Measurements from ENCODE around the gene USP13. TPM values are rescaled to one million over a fixed set of nuclear protein-coding genes. Genes with fewer than 3 reads are reported as not detected.

The USP13 gene
- total and polyA plus RNA-seq, 2 donors (not counting 3 experiments of a cell fraction or from before 2014, with no cell fraction given), result 5.8 to 24.0 TPM

DNA sequence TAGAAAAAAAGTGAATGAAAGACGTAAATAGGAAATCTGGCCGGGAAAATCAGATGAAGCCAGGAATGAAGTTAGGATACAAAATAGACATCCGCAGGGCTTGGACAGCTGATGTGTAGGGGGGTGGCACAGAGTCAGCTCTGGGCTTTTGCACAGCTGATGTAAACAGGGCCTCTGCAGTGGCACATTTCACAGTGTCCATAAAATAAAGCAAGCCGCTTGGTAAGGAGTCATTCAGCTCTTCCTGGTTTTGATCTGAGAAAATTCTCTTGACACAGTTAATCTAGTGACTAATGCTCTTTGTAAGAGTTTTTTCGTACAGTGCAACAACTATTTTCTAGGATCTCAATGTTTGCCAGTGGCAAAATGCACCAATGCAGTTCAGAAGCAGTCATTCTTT lies 153.3 kb downstream of the USP13 start:
- H3K36me3 ChIP-seq (ENCODE audit: control insufficient read depth in 2 of 2, extremely low read depth in 1 of 2, insufficient read depth in 2 of 2, low read length in 2 of 2), result no peaks in the 10 kb centered on the region
- no peak overlapping the region for H3K4me2 ChIP-seq (ENCODE audit: insufficient read depth, low read length)
- H3K9me3 ChIP-seq (replicated peaks; ENCODE audit: control insufficient read depth, insufficient read depth, low read length), result no peaks in the 10 kb centered on the region
- no peak overlapping the region for H3K27ac ChIP-seq (ENCODE audit: insufficient read depth, low read depth, low read length)
- no peaks in the 10 kb centered on the region for H3K9me1 ChIP-seq (replicated peaks; ENCODE audit: control insufficient read depth, extremely low read depth, insufficient read depth, low read length)
- no peak overlapping the region for H3K9ac ChIP-seq (replicated peaks; ENCODE audit: extremely low read depth, insufficient read depth, low read length)
- H3K79me2 ChIP-seq (ENCODE audit: control insufficient read depth, insufficient read depth, low read length), result no peaks in the 10 kb centered on the region
- H3K4me3 ChIP-seq (replicated peaks in 1 of 3; ENCODE audit: insufficient read depth in 1 of 3, low read depth in 1 of 3, low read length in 3 of 3), result no peak overlapping the region
- no TSS peak for BruUV-seq (replicated peaks)
- FAIRE-seq (peak; percentile 52), DNase-seq (ENCODE audit: low read depth, low spot score) (no peak)
- POLR2A ChIA-PET, result no interaction called here
- H2AFZ ChIP-seq (ENCODE audit: low read depth, low read length), result no peak overlapping the region
- H3K4me1 ChIP-seq (ENCODE audit: control insufficient read depth, extremely low read depth, insufficient read depth, low read length), result no peaks in the 10 kb centered on the region
- CTCF ChIA-PET, result interaction anchor here (0.9 to 1.2 kb wide), 2 partner anchors 13 to 23 kb away, joined by 3 to 4 read pairs; no protein-coding TSS in a partner anchor
- intact Hi-C loops (cut with micrococcal nuclease) (no loop called here), dilution Hi-C loops (cut with MboI; ENCODE audit: extremely low pct_ligation_motif_present, low sequenced_read_pairs) (no loop called here)
- no peaks in the 10 kb centered on the region for H4K20me1 ChIP-seq (replicated peaks; ENCODE audit: control insufficient read depth, extremely low read depth, insufficient read depth, low read length)
- no peaks in the 10 kb centered on the region for H3K27me3 ChIP-seq (ENCODE audit: control insufficient read depth in 2 of 2, insufficient read depth in 2 of 2, low read length in 2 of 2)
- TF ChIP-seq FOS (IDR thresholded peaks at IDR 0.05; ENCODE audit: borderline replicate concordance, insufficient read depth, low read length) (no peak), EZH2 (IDR thresholded peaks at IDR 0.05; ENCODE audit: borderline replicate concordance, low read depth, low read length, severe bottlenecking) (no peak), POLR2AphosphoS5 (IDR thresholded peaks at IDR 0.05; ENCODE audit: insufficient read depth, low read depth, low read length) (no peak), POLR2A (IDR thresholded peaks at IDR 0.05; ENCODE audit: low read depth, low read length) (no peak), MYC (IDR thresholded peaks at IDR 0.05; ENCODE audit: low read depth, low read length) (no peak), GATA2 (IDR thresholded peaks at IDR 0.05; ENCODE audit: insufficient read depth, insufficient read length, low read depth, low read length) (no peak), JUN (IDR thresholded peaks at IDR 0.05; ENCODE audit: borderline replicate concordance, insufficient read depth, insufficient read length, low read depth) (no peak)
- TF ChIP-seq, protein P1, sequence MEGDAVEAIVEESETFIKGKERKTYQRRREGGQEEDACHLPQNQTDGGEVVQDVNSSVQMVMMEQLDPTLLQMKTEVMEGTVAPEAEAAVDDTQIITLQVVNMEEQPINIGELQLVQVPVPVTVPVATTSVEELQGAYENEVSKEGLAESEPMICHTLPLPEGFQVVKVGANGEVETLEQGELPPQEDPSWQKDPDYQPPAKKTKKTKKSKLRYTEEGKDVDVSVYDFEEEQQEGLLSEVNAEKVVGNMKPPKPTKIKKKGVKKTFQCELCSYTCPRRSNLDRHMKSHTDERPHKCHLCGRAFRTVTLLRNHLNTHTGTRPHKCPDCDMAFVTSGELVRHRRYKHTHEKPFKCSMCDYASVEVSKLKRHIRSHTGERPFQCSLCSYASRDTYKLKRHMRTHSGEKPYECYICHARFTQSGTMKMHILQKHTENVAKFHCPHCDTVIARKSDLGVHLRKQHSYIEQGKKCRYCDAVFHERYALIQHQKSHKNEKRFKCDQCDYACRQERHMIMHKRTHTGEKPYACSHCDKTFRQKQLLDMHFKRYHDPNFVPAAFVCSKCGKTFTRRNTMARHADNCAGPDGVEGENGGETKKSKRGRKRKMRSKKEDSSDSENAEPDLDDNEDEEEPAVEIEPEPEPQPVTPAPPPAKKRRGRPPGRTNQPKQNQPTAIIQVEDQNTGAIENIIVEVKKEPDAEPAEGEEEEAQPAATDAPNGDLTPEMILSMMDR (IDR thresholded peaks at IDR 0.05; ENCODE audit: extremely low read depth in 1 of 2, insufficient read depth in 1 of 2, low read depth in 1 of 2, low read length in 2 of 2), result no peak
- TF ChIP-seq, protein P2, sequence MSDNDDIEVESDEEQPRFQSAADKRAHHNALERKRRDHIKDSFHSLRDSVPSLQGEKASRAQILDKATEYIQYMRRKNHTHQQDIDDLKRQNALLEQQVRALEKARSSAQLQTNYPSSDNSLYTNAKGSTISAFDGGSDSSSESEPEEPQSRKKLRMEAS (IDR thresholded peaks at IDR 0.05; ENCODE audit: insufficient read depth, insufficient read length), result no peak

Measured in endothelial cell of umbilical vein (primary cell).